CD4-positive, alpha-beta T cell treated with Interleukin-6 at 100 ng/mL for 8 hours (primary cell): ENCODE measurements around the gene ANKRD28.
"Not testable (repeated sequence)": the region's sequence is repeated elsewhere in the genome, so short reads cannot be mapped to it uniquely, and the experiment has no call there.

Experiments used
- DNase-seq: peaks from one replicate; pipeline ENCODE4 v3.0.0-alpha.2; 2020; ENCODE audit warnings: mixed read lengths, low spot score

ANKRD28 gene

GRCh38 chr3:15803921-15804320, 6.1 kb upstream of the ANKRD28 start:
- no peak for DNase-seq

GRCh38 chr3:15801298-15801697, 3.5 kb upstream of the ANKRD28 start:
- no peak for DNase-seq

GRCh38 chr3:15800780-15801179, 3.0 kb upstream of the ANKRD28 start:
- no peak for DNase-seq

- DNase-seq: no peak
These were observed 2.5 kb upstream of the ANKRD28 start for GRCh38 chr3:15800327-15800726.

GRCh38 chr3:15798533-15799245, 910 bp upstream of the ANKRD28 start:
- no peak for DNase-seq

GRCh38 chr3:15796771-15797641, 773 bp downstream of the ANKRD28 start:
- no peak for DNase-seq

GRCh38 chr3:15796331-15796730, 1.4 kb downstream of the ANKRD28 start:
- no peak for DNase-seq

- DNase-seq: peak; percentile 20
These were observed 2.0 kb downstream of the ANKRD28 start for GRCh38 chr3:15795651-15796308.

GRCh38 chr3:15794842-15795650, 2.7 kb downstream of the ANKRD28 start:
- DNase-seq: no peak

GRCh38 chr3:15794303-15794771, 3.4 kb downstream of the ANKRD28 start:
- DNase-seq: peak; percentile 27

GRCh38 chr3:15791525-15791924, 6.3 kb downstream of the ANKRD28 start:
- no peak for DNase-seq

GRCh38 chr3:15787941-15788340, 9.8 kb downstream of the ANKRD28 start:
- DNase-seq: no peak

GRCh38 chr3:15787526-15787925, 10.3 kb downstream of the ANKRD28 start:
- no peak for DNase-seq

GRCh38 chr3:15783361-15783969, 14.3 kb downstream of the ANKRD28 start:
- DNase-seq: no peak

GRCh38 chr3:15782429-15782828, 15.3 kb downstream of the ANKRD28 start:
- DNase-seq: no peak

GRCh38 chr3:15781637-15782402, 16.0 kb downstream of the ANKRD28 start:
- DNase-seq: no peak

GRCh38 chr3:15781131-15781530, 16.6 kb downstream of the ANKRD28 start:
- no peak for DNase-seq

GRCh38 chr3:15779111-15779510, 18.7 kb downstream of the ANKRD28 start:
- DNase-seq: no peak

GRCh38 chr3:15778332-15778858, 19.4 kb downstream of the ANKRD28 start:
- no peak for DNase-seq

- not testable (repeated sequence) for DNase-seq
These were observed 22.7 kb downstream of the ANKRD28 start for GRCh38 chr3:15774931-15775560.
